HCT116 (cell line): ENCODE measurements around the gene HOXD11. TPM values are rescaled to one million over a fixed set of nuclear protein-coding genes. Genes with fewer than 3 reads are reported as not detected.

Experiments used
- ATAC-seq: fragments of 200-7000 bp; cut with Tn5 transposase; 2 replicates; pipeline ENCODE4 v1.9.1; 2020; ENCODE audit warnings: mild to moderate bottlenecking, moderate library complexity
- BruUV-seq: library from RNA; stranded (reverse); fragments of 400-500 nt; replicated peaks from 2 replicates; lab custom pipeline; 2021; lab: Mats Ljungman, UMichigan
- CTCF ChIA-PET: fragments of 300-600 bp; sonication (Branson Sonifier 250); formaldehyde crosslinking; loops from one replicate; lab custom pipeline; 2021; ENCODE audit warnings: antibody characterized with exemption; lab: Charles Lee
- POLR2A ChIA-PET: fragments of 300-600, 350-600 bp; sonication (Branson Sonifier 250); formaldehyde crosslinking; loops from one replicate; lab custom pipeline; 2021; ENCODE audit warnings: antibody characterized with exemption; lab: Charles Lee
- RAD21 ChIA-PET, 2 experiments: fragments of 300-600 bp; sonication (Branson Sonifier 250); formaldehyde crosslinking; loops; one replicate each; lab custom pipeline; 2023; ENCODE audit warnings: low total read pairs in 2 of 2; ENCODE audit not compliant: uncharacterized antibody in 2 of 2, unreplicated experiment in 2 of 2, low non-redundant PET in 1 of 2; lab: Charles Lee
- DNase-seq: peaks from one replicate; pipeline ENCODE4 v3.0.0-alpha.2; 2010; ENCODE audit warnings: low read depth, low spot score
- H2AFZ ChIP-seq: fragments of 200-600 bp; shearing (Covaris generic), sonication (generic); 2 replicates; pipeline ENCODE4 v1.6.1; 2017; ENCODE audit warnings: low read depth, mixed run types, mixed read lengths, antibody characterized with exemption, low read length; ENCODE audit not compliant: poor library complexity, severe bottlenecking
- H3K27ac ChIP-seq: 2 replicates; pipeline ENCODE4 v1.5.1; 2012; ENCODE audit warnings: low read depth, low read length
- H3K27me3 ChIP-seq: fragments of 200-600 bp; sonication (generic); 2 replicates; pipeline ENCODE4 v1.6.1; 2016; ENCODE audit warnings: mixed run types, low read length, mixed read lengths; ENCODE audit not compliant: insufficient read depth
- H3K36me3 ChIP-seq, 2 experiments: fragments of 200-500 bp in 1 of 2; fragments of 200-600 bp in 1 of 2; sonication (Bioruptor generic) in 1 of 2; sonication (generic) in 1 of 2; 2 replicates each; pipeline versions ENCODE4 v1.5.1 to v1.6.1; 2014 to 2016; ENCODE audit warnings: low read length in 2 of 2, inconsistent platforms in 1 of 2, mixed read lengths in 1 of 2, mixed run types in 1 of 2; ENCODE audit not compliant: insufficient read depth in 2 of 2, control insufficient read depth in 1 of 2
- H3K4me1 ChIP-seq, 2 experiments: fragments of 200-600 bp in 1 of 2; sonication (generic) in 1 of 2; 2 replicates each; pipeline versions ENCODE4 v1.5.1 to v1.6.1; 2012 to 2017; ENCODE audit warnings: low read length in 2 of 2, inconsistent platforms in 1 of 2, mild to moderate bottlenecking in 1 of 2, mixed read lengths in 1 of 2, mixed run types in 1 of 2, moderate library complexity in 1 of 2; ENCODE audit not compliant: insufficient read depth in 2 of 2, control insufficient read depth in 1 of 2
- H3K4me2 ChIP-seq: fragments of 200-600 bp; sonication (generic); 2 replicates; pipeline ENCODE4 v1.6.1; 2017; ENCODE audit warnings: mixed run types, low read length, mixed read lengths
- H3K4me3 ChIP-seq, 2 experiments: fragments of 200-600 bp in 1 of 2; sonication (generic) in 1 of 2; replicated peaks in 1 of 2; 2 replicates each; pipeline ENCODE4 v1.5.1; 2011 to 2016; ENCODE audit warnings: low read length in 2 of 2, control low read depth in 1 of 2, low read depth in 1 of 2, mild to moderate bottlenecking in 1 of 2, mixed read lengths in 1 of 2, mixed run types in 1 of 2
- H3K79me2 ChIP-seq: fragments of 200-600 bp; sonication (generic); 2 replicates; pipeline ENCODE4 v1.6.1; 2017; ENCODE audit warnings: mild to moderate bottlenecking, mixed run types, low read length, moderate library complexity, mixed read lengths; ENCODE audit not compliant: insufficient read depth
- H3K9ac ChIP-seq: fragments of 200-600 bp; sonication (generic); 2 replicates; pipeline ENCODE4 v1.6.1; 2016; ENCODE audit warnings: low read length, mixed read lengths
- H3K9me2 ChIP-seq: fragments of 200-600 bp; sonication (generic), shearing (Covaris generic); 2 replicates; pipeline ENCODE4 v1.6.1; 2017; ENCODE audit warnings: mixed run types, mild to moderate bottlenecking, moderate library complexity; ENCODE audit not compliant: insufficient read depth
- H3K9me3 ChIP-seq, 2 experiments: fragments of 200-500 bp in 1 of 2; fragments of 200-600 bp in 1 of 2; sonication (Bioruptor generic) in 1 of 2; sonication (generic) in 1 of 2; 2 replicates each; pipeline ENCODE4 v1.6.1; 2014 to 2017; ENCODE audit warnings: low read length in 2 of 2, mixed read lengths in 2 of 2, inconsistent platforms in 1 of 2, low read depth in 1 of 2, mild to moderate bottlenecking in 1 of 2, mixed run types in 1 of 2, moderate library complexity in 1 of 2; ENCODE audit not compliant: control insufficient read depth in 1 of 2, insufficient read depth in 1 of 2
- H4K20me1 ChIP-seq: fragments of 200-600 bp; sonication (generic), shearing (Covaris generic); 2 replicates; pipeline ENCODE4 v1.6.1; 2017; ENCODE audit warnings: mixed run types, mild to moderate bottlenecking, moderate library complexity; ENCODE audit not compliant: insufficient read depth
- CEBPB ChIP-seq: IDR thresholded peaks from 2 replicates; pipeline ENCODE4 v1.6.1; 2012; ENCODE audit warnings: low read depth
- EZH2phosphoT487 ChIP-seq: fragments of 200-600 bp; IDR thresholded peaks from 2 replicates; pipeline ENCODE4 v1.6.1; 2018; ENCODE audit warnings: antibody characterized with exemption, borderline replicate concordance
- JUND ChIP-seq: IDR thresholded peaks from 2 replicates; pipeline ENCODE4 v1.6.1; 2012
- POLR2AphosphoS5 ChIP-seq: IDR thresholded peaks from 2 replicates; pipeline ENCODE4 v1.6.1; 2011; ENCODE audit warnings: mild to moderate bottlenecking, low read depth, low read length, moderate library complexity
- SIN3A ChIP-seq: IDR thresholded peaks from 2 replicates; pipeline ENCODE4 v1.6.1; 2012; ENCODE audit warnings: low read depth
- SP1 ChIP-seq: IDR thresholded peaks from 2 replicates; pipeline ENCODE4 v1.6.1; 2012; ENCODE audit warnings: low read depth
- SRF ChIP-seq: IDR thresholded peaks from 2 replicates; pipeline ENCODE4 v1.6.1; 2012; ENCODE audit warnings: low read depth
- ZFX ChIP-seq: fragments of 450-650 bp; IDR thresholded peaks from 2 replicates; pipeline ENCODE4 v1.6.1; 2017
- intact Hi-C: fragments of 100-400 bp; cut with micrococcal nuclease; formaldehyde crosslinking; loops from 2 replicates; pipeline ENCODE4 v1.10.0; 2022
- total RNA-seq: library from RNA; stranded (reverse); gene quantifications from one replicate; pipeline ENCODE4 v1.2.1, GENCODE V29; 2021; ENCODE audit not compliant: unreplicated experiment
- TF ChIP-seq, protein P1 (sequence below): IDR thresholded peaks from 2 replicates; pipeline ENCODE4 v1.6.1; 2012
- TF ChIP-seq, protein P2 (sequence below): IDR thresholded peaks from 2 replicates; pipeline ENCODE4 v1.6.1; 2011; ENCODE audit warnings: mild to moderate bottlenecking, low read length, moderate library complexity; ENCODE audit not compliant: insufficient replicate concordance; ENCODE audit errors: extremely low read depth

HOXD11 gene
- total RNA-seq, 1 experiment from 2014 or later: not detected

DNA sequence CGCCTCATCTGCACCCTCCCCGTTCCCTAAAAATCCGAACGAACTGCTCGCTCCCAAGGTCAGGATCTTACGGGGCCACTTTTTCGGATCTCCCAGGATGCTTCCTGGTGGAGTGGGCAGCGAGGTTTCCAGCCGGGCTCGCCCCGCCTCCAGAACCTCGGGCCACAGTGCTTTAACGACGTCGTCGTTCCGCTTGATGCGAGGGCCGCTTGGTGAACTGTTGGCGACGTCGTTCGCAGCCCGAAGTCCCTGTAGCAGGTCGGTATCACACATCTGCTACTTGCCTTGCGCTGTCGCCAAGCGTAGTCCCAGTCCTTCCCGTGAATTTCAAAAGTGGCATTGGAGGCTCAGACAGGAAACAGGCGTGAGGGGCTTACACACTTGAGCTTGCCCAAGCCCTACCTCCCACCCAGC is 38.7 kb upstream of the HOXD11 start (continued):
- TF ChIP-seq EZH2phosphoT487: no peak
- TF ChIP-seq, protein P1, sequence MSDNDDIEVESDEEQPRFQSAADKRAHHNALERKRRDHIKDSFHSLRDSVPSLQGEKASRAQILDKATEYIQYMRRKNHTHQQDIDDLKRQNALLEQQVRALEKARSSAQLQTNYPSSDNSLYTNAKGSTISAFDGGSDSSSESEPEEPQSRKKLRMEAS: no peak
- no peak for TF ChIP-seq CEBPB
- no peak for TF ChIP-seq ZFX
- no peak for TF ChIP-seq SP1
- no peak for TF ChIP-seq SIN3A
- no peak for TF ChIP-seq JUND
- TF ChIP-seq SRF: no peak

DNA sequence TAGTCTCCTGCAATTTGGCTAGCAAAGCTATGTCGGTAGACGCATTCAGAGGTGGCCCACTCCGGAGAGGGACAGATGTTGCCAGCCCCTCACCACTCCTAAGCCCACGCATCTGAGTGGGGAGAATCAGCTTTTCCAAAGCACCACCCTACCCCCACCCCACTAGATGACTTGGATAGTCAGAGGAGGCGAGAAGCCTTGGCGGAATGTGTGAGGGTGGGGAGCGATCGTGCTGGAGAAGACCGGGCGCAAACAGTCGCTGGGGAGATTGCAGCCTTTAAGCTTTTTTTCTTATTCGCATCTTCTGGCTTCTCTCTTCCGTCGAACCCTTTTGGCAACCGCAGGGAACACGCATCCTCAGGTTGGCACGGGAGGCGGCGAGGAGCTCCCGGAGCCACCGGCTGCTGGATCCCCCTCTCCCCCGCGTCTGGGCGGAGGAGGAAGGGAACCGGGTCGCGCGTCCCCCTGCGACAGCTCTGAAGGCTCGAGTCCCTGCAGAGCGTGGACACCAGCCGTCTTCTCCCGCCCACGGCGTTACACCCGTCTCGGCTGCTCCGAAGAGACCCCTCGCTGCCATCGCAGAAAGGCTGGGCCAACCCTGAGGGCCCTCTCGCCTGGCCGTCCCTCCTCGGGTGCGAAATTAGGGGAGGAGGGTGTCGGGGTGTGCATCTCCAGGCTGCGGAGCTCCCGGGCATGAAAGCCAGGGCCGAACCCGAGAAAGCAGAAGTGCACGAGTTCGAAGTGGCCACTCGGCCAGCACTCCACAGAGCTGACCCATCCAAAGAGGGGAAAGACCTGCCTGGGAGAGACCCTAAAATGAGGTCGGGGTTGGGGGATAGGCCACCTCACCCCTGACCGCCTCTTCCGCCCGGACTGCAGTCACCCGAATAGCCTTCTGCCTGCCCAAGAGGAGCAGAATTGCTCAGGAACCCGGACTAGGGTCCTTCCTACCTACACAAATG is 35.5 kb upstream of the HOXD11 start:
- Histone ChIP-seq H2AFZ (no peak overlapping the region), H3K4me2 (no peak overlapping the region), H3K27me3 (no peaks in the 10 kb centered on the region), H3K4me3 (no peak overlapping the region), H3K9ac (no peak overlapping the region), H3K79me2 (no peaks in the 10 kb centered on the region), H3K36me3 (no peaks in the 10 kb centered on the region), H3K4me1 (no peaks in the 10 kb centered on the region), H4K20me1 (no peaks in the 10 kb centered on the region), H3K9me2 (no peaks in the 10 kb centered on the region), H3K9me3 (no peaks in the 10 kb centered on the region), H3K27ac (no peak overlapping the region)
- ChIA-PET RAD21 (no interaction called here), CTCF (no interaction called here), POLR2A (no interaction called here)
- no peak for TF ChIP-seq POLR2AphosphoS5
- TF ChIP-seq, protein P1: no peak
- TF ChIP-seq, protein P2, sequence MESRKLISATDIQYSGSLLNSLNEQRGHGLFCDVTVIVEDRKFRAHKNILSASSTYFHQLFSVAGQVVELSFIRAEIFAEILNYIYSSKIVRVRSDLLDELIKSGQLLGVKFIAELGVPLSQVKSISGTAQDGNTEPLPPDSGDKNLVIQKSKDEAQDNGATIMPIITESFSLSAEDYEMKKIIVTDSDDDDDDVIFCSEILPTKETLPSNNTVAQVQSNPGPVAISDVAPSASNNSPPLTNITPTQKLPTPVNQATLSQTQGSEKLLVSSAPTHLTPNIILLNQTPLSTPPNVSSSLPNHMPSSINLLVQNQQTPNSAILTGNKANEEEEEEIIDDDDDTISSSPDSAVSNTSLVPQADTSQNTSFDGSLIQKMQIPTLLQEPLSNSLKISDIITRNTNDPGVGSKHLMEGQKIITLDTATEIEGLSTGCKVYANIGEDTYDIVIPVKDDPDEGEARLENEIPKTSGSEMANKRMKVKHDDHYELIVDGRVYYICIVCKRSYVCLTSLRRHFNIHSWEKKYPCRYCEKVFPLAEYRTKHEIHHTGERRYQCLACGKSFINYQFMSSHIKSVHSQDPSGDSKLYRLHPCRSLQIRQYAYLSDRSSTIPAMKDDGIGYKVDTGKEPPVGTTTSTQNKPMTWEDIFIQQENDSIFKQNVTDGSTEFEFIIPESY: no peak
- BruUV-seq: no TSS peak
- ATAC-seq (no peak), DNase-seq (no peak)
- intact Hi-C loops: no loop called here
